Hematopoietic multipotent progenitor cell treated with erythropoietin and hydrocortisone succinate and interleukin-3 and kit ligand, for 6 days (in vitro differentiated cells): ENCODE data around the gene ANKRD13D.

Source experiments
- DNase-seq: peaks from one replicate; pipeline ENCODE4 v3.0.0-alpha.2; 2015

Gene ANKRD13D

GRCh38 chr11:67262731-67263675 lies 26.1 kb upstream of the ANKRD13D start:
- DNase-seq: peak; percentile 94

- no peak for DNase-seq
Measured at GRCh38 chr11:67264260-67264659, 24.8 kb upstream of the ANKRD13D start.

- DNase-seq: no peak
Measured at GRCh38 chr11:67264877-67265632, 24.0 kb upstream of the ANKRD13D start.

GRCh38 chr11:67265633-67266448 lies 23.3 kb upstream of the ANKRD13D start:
- peak; percentile 75 for DNase-seq

- DNase-seq: peak; percentile 72
Measured at GRCh38 chr11:67266449-67267187, 22.5 kb upstream of the ANKRD13D start, which contains the start of gene GRK2. Gene GRK2, plus strand, starts transcription at chr11:67266473. Its CDS starts 227 bp downstream, at chr11:67266700.

GRCh38 chr11:67267188-67268080 lies 21.7 kb upstream of the ANKRD13D start:
- peak; percentile 57 for DNase-seq

GRCh38 chr11:67268081-67268961 lies 20.8 kb upstream of the ANKRD13D start:
- DNase-seq: peak; percentile 82

- DNase-seq: no peak
Measured at GRCh38 chr11:67268962-67269268, 20.2 kb upstream of the ANKRD13D start.

- peak; percentile 79 for DNase-seq
Measured at GRCh38 chr11:67269401-67270255, 19.5 kb upstream of the ANKRD13D start.

- DNase-seq: peak; percentile 64
Measured at GRCh38 chr11:67270256-67271204, 18.6 kb upstream of the ANKRD13D start.

GRCh38 chr11:67271205-67271540 lies 17.9 kb upstream of the ANKRD13D start:
- peak; percentile 38 for DNase-seq

GRCh38 chr11:67271541-67272284 lies 17.4 kb upstream of the ANKRD13D start:
- DNase-seq: peak; percentile 68

- DNase-seq: peak; percentile 36
Measured at GRCh38 chr11:67272327-67273259, 16.5 kb upstream of the ANKRD13D start.

- DNase-seq: peak; percentile 46
Measured at GRCh38 chr11:67273260-67273990, 15.7 kb upstream of the ANKRD13D start.
